OCI-LY7 (cell line): Measurements from ENCODE around the gene C4B. TPM values are rescaled to one million over a fixed set of nuclear protein-coding genes. Genes with fewer than 3 reads are reported as not detected.
"Not testable (repeated sequence)": the region's sequence is repeated elsewhere in the genome, so short reads cannot be mapped to it uniquely, and the experiment has no call there.

Experiments
- BruUV-seq: library from RNA; stranded (reverse); fragments of 400-500 nt; replicated peaks from 2 replicates; lab custom pipeline; 2021; lab: Mats Ljungman, UMichigan
- CTCF ChIA-PET: fragments of 300-600 bp; sonication (Branson Sonifier 250); formaldehyde crosslinking; loops from one replicate; lab custom pipeline; 2022; ENCODE audit warnings: antibody characterized with exemption; ENCODE audit not compliant: unreplicated experiment; lab: Charles Lee
- POLR2A ChIA-PET: fragments of 300-600 bp; sonication (Branson Sonifier 250); formaldehyde crosslinking; loops from one replicate; lab custom pipeline; 2022; ENCODE audit warnings: antibody characterized with exemption; lab: Charles Lee
- DNase-seq: peaks from one replicate; pipeline ENCODE4 v3.0.0-alpha.2; 2015; ENCODE audit warnings: low spot score
- H2AFZ ChIP-seq: fragments of 200-600 bp; sonication (generic), shearing (Covaris generic); 2 replicates; pipeline ENCODE4 v1.6.1; 2014; ENCODE audit warnings: mild to moderate bottlenecking, antibody characterized with exemption, low read length, moderate library complexity
- H3K27ac ChIP-seq: fragments of 200-600 bp; sonication (generic); 2 replicates; pipeline ENCODE4 v1.5.1; 2014; ENCODE audit warnings: mixed run types, low read depth, mild to moderate bottlenecking, moderate library complexity, low read length, inconsistent platforms; ENCODE audit not compliant: poor library complexity, severe bottlenecking
- H3K36me3 ChIP-seq: fragments of 200-600 bp; sonication (generic); 2 replicates; pipeline ENCODE4 v1.6.1; 2014; ENCODE audit warnings: mild to moderate bottlenecking, antibody characterized with exemption, low read length, moderate library complexity, mixed read lengths; ENCODE audit not compliant: insufficient read depth
- H3K4me1 ChIP-seq: fragments of 200-600 bp; sonication (generic); 2 replicates; pipeline ENCODE4 v1.5.1; 2014; ENCODE audit warnings: mild to moderate bottlenecking, low read length; ENCODE audit not compliant: insufficient read depth, poor library complexity, severe bottlenecking
- H3K4me2 ChIP-seq: fragments of 200-600 bp; sonication (generic); 2 replicates; pipeline ENCODE4 v1.6.1; 2014; ENCODE audit warnings: mild to moderate bottlenecking, low read length
- H3K4me3 ChIP-seq: fragments of 200-600 bp; sonication (generic); 2 replicates; pipeline ENCODE4 v1.5.1; 2014; ENCODE audit warnings: mild to moderate bottlenecking, low read depth, low read length; ENCODE audit not compliant: poor library complexity, severe bottlenecking
- H3K79me2 ChIP-seq: fragments of 200-600 bp; sonication (generic); 2 replicates; pipeline ENCODE4 v1.6.1; 2016; ENCODE audit warnings: low read depth, mild to moderate bottlenecking, low read length, moderate library complexity, mixed read lengths; ENCODE audit not compliant: insufficient read depth
- H3K9me2 ChIP-seq: fragments of 200-600 bp; sonication (generic); 2 replicates; pipeline ENCODE4 v1.6.1; 2016; ENCODE audit warnings: mild to moderate bottlenecking, low read length, mixed read lengths; ENCODE audit not compliant: insufficient read depth
- H3K9me3 ChIP-seq: fragments of 200-600 bp; sonication (generic); 2 replicates; pipeline ENCODE4 v1.6.1; 2014; ENCODE audit warnings: mild to moderate bottlenecking, mixed run types, low read length, mixed read lengths
- H4K20me1 ChIP-seq: fragments of 200-600 bp; sonication (generic); 2 replicates; pipeline ENCODE4 v1.6.1; 2014; ENCODE audit warnings: mild to moderate bottlenecking, antibody characterized with exemption, low read length, moderate library complexity, mixed read lengths; ENCODE audit not compliant: insufficient read depth
- intact Hi-C: fragments of 100-400 bp; cut with micrococcal nuclease; formaldehyde crosslinking; loops from one replicate; pipeline ENCODE4 v1.10.0; 2022; ENCODE audit not compliant: unreplicated experiment
- total RNA-seq, 2 experiments: library from RNA; depleted of rRNA in 1 of 2; stranded (reverse); fragments of >200 nt in 1 of 2; shearing (Covaris generic) in 1 of 2; gene quantifications; 2 replicates each; pipeline ENCODE4 v1.2.3, GENCODE V29; 2014 to 2022

Gene C4B
- total RNA-seq, 2 experiments from 2014 or later: 2.9 to 3.7 TPM

DNA sequence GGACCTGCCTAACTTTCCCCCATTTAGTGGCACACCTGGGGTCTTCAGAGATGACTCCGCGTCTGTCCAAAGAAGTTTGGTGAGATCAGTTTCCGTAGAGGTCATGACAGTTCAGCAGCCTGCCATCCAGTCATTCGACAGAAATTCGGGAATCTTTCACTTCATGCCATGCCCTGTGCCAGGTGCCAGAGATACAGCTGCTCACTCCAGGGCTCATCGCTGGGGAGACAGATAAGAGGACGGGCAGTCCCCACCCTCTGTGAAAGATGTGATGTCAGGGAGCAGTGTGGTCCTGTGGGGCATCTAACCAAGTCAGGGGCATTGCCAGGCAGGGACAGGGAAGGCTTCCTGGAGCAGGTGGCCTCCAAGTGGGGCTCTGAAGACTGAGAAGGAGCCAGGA is 11.3 kb upstream of the C4B start:
- H3K4me2 ChIP-seq, DNase-seq, H3K36me3 ChIP-seq, BruUV-seq, H4K20me1 ChIP-seq, POLR2A ChIA-PET, CTCF ChIA-PET, intact Hi-C loops, H3K9me3 ChIP-seq, H3K4me3 ChIP-seq, H3K27ac ChIP-seq, H2AFZ ChIP-seq, H3K4me1 ChIP-seq, H3K9me2 ChIP-seq, H3K79me2 ChIP-seq: not testable (repeated sequence)

DNA sequence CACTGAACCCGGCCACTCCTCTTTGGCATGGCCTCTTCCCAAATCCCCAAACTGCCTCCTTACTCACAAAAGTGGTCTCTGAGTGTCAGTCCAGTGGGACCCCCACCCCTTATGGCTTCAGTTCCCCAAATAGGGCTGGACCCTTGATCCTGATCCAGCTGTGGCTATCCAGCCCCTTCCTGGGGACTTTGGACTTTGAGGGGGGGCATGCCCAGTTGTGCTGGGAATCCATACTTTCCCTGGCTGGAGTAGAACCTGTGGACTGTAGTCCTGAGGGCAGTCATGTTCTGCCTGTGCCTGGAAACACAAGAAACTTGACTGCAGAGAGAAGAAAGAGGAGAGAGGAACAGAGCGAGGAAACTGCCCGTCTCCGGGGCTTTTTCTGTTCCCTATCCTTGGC is 10.2 kb upstream of the C4B start:
- H3K4me3 ChIP-seq, H3K9me2 ChIP-seq, CTCF ChIA-PET, H3K9me3 ChIP-seq, H3K27ac ChIP-seq, H3K4me1 ChIP-seq, H3K79me2 ChIP-seq, H2AFZ ChIP-seq, DNase-seq, intact Hi-C loops, H3K36me3 ChIP-seq, H4K20me1 ChIP-seq, H3K4me2 ChIP-seq, BruUV-seq, POLR2A ChIA-PET: not testable (repeated sequence)

DNA sequence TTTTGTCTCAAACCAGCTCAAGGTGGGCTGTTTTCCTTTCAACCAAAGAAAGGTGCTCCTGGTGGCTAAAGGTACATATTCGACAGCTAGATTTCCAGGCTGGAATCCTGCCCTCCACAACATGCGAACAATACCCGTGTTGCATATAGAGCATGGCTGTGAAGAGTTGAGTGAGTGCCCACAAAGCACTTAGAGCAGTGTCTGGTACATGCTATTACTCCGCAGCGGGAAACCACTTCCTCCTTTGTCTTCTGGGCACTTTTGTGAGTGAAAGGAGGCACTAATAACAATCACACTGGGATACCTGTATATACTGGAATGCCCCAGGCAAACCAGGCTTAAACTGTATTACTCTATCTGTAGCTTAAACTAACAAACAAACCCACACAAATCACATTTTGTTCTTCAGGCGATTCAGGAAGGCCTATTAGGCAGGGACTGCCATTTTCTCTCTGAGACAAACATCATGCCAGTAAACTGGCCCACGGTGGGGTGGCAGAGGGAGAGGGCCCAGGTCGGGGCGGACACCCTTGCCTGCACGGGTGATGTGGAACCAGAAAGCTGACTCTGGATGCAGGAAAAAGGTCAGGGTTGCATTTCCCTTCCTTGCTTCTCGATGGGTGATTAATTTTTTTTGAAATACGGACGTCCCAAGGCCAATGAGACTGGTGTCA is 9.6 kb upstream of the C4B start:
- H2AFZ ChIP-seq, intact Hi-C loops, H3K4me2 ChIP-seq, H3K36me3 ChIP-seq, POLR2A ChIA-PET, H3K4me1 ChIP-seq, BruUV-seq, H3K79me2 ChIP-seq, H3K9me2 ChIP-seq, H3K9me3 ChIP-seq, H4K20me1 ChIP-seq, H3K4me3 ChIP-seq, CTCF ChIA-PET, DNase-seq, H3K27ac ChIP-seq: not testable (repeated sequence)

DNA sequence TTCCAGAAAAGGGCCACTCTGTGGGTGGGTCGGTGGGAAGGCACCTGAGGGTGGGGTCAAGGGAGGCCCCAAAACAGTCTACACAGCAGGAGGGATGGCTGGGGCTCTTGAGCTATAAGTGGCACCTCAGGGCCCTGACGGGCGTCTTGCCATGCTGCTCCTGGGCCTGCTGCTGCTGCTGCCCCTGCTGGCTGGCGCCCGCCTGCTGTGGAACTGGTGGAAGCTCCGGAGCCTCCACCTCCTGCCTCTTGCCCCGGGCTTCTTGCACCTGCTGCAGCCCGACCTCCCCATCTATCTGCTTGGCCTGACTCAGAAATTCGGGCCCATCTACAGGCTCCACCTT is 9.1 kb upstream of the C4B start:
- H3K9me2 ChIP-seq, H3K9me3 ChIP-seq, H2AFZ ChIP-seq, BruUV-seq, H3K27ac ChIP-seq, CTCF ChIA-PET, H3K4me1 ChIP-seq, DNase-seq, H3K36me3 ChIP-seq, H3K79me2 ChIP-seq, H3K4me2 ChIP-seq, H4K20me1 ChIP-seq, POLR2A ChIA-PET, H3K4me3 ChIP-seq, intact Hi-C loops: not testable (repeated sequence)

DNA sequence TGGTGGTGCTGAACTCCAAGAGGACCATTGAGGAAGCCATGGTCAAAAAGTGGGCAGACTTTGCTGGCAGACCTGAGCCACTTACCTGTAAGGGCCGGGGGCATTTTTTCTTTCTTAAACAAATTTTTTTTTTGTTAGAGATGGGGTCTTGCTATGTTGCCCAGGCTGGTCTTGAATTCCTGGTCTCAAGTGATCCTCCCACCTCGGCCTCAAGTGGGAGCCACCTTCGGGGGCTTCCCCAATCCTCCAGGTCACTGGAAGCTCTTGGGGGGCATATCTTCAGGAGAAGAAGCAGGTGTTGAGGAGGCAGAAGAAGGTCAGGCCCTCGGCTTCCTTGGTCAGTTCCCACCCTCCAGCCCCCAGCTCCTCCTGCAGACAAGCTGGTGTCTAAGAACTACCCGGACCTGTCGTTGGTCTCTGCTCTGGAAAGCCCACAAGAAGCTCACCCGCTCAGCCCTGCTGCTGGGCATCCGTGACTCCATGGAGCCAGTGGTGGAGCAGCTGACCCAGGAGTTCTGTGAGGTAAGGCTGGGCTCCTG is 8.5 kb upstream of the C4B start:
- H3K79me2 ChIP-seq, intact Hi-C loops, CTCF ChIA-PET, H3K9me2 ChIP-seq, DNase-seq, BruUV-seq, POLR2A ChIA-PET, H3K4me2 ChIP-seq, H3K36me3 ChIP-seq, H3K4me3 ChIP-seq, H3K9me3 ChIP-seq, H3K4me1 ChIP-seq, H4K20me1 ChIP-seq, H3K27ac ChIP-seq, H2AFZ ChIP-seq: not testable (repeated sequence)

DNA sequence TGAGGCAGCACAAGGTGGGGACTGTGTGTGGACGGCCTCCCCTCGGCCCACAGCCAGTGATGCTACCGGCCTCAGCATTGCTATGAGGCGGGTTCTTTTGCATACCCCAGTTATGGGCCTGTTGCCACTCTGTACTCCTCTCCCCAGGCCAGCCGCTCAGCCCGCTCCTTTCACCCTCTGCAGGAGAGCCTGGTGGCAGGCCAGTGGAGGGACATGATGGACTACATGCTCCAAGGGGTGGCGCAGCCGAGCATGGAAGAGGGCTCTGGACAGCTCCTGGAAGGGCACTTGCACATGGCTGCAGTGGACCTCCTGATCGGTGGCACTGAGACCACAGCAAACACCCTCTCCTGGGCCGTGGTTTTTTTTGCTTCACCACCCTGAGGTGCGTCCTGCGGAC is 7.5 kb upstream of the C4B start:
- BruUV-seq, H3K4me3 ChIP-seq, H3K4me1 ChIP-seq, POLR2A ChIA-PET, H3K9me2 ChIP-seq, H3K4me2 ChIP-seq, H3K79me2 ChIP-seq, H3K9me3 ChIP-seq, DNase-seq, H2AFZ ChIP-seq, H3K36me3 ChIP-seq, H4K20me1 ChIP-seq, CTCF ChIA-PET, H3K27ac ChIP-seq, intact Hi-C loops: not testable (repeated sequence)
